ENCODE measurements around the gene DTWD2.

DTWD2 gene

GRCh38 chr5:119022773-119023172 lies 34.4 kb upstream of the DTWD2 start:
- Histone ChIP-seq H3K4me2 (no peak overlapping the region), H3K4me1 (ENCODE audit: low read depth, poor library complexity, severe bottlenecking) (no peaks in the 10 kb centered on the region), H3K27me3 (ENCODE audit: insufficient read depth, low read depth) (no peaks in the 10 kb centered on the region), H3K36me3 (ENCODE audit: insufficient read depth) (no peaks in the 10 kb centered on the region), H2AFZ (ENCODE audit: low read depth) (no peak overlapping the region), H3K9ac (no peak overlapping the region), H3K27ac (no peak overlapping the region), H3K79me2 (ENCODE audit: insufficient read depth, low read depth) (no peaks in the 10 kb centered on the region), H3K4me3 (IDR thresholded peaks at IDR 0.05; ENCODE audit: insufficient read depth, low read depth, low read length) (no peak overlapping the region), H4K20me1 (ENCODE audit: insufficient read depth) (no peaks in the 10 kb centered on the region)
- TF ChIP-seq, protein P1, sequence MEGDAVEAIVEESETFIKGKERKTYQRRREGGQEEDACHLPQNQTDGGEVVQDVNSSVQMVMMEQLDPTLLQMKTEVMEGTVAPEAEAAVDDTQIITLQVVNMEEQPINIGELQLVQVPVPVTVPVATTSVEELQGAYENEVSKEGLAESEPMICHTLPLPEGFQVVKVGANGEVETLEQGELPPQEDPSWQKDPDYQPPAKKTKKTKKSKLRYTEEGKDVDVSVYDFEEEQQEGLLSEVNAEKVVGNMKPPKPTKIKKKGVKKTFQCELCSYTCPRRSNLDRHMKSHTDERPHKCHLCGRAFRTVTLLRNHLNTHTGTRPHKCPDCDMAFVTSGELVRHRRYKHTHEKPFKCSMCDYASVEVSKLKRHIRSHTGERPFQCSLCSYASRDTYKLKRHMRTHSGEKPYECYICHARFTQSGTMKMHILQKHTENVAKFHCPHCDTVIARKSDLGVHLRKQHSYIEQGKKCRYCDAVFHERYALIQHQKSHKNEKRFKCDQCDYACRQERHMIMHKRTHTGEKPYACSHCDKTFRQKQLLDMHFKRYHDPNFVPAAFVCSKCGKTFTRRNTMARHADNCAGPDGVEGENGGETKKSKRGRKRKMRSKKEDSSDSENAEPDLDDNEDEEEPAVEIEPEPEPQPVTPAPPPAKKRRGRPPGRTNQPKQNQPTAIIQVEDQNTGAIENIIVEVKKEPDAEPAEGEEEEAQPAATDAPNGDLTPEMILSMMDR (conservative IDR thresholded peaks at IDR 0.05; ENCODE audit: low read depth, low read length): no peak

- no peaks in the 10 kb centered on the region for H3K79me2 ChIP-seq (ENCODE audit: insufficient read depth, low read depth)
- H3K4me1 ChIP-seq (ENCODE audit: low read depth, poor library complexity, severe bottlenecking): no peaks in the 10 kb centered on the region
- H3K9ac ChIP-seq: no peak overlapping the region
- H3K4me3 ChIP-seq (IDR thresholded peaks at IDR 0.05; ENCODE audit: insufficient read depth, low read depth, low read length): no peak overlapping the region
- H3K27me3 ChIP-seq (ENCODE audit: insufficient read depth, low read depth): no peaks in the 10 kb centered on the region
- no peak overlapping the region for H3K27ac ChIP-seq
- H3K4me2 ChIP-seq: no peak overlapping the region
- TF ChIP-seq, protein P1 (conservative IDR thresholded peaks at IDR 0.05; ENCODE audit: low read depth, low read length): peak; percentile 58
- H2AFZ ChIP-seq (ENCODE audit: low read depth): no peak overlapping the region
- no peaks in the 10 kb centered on the region for H3K36me3 ChIP-seq (ENCODE audit: insufficient read depth)
- no peaks in the 10 kb centered on the region for H4K20me1 ChIP-seq (ENCODE audit: insufficient read depth)
These were observed 33.8 kb upstream of the DTWD2 start for GRCh38 chr5:119022017-119022745.

DNA sequence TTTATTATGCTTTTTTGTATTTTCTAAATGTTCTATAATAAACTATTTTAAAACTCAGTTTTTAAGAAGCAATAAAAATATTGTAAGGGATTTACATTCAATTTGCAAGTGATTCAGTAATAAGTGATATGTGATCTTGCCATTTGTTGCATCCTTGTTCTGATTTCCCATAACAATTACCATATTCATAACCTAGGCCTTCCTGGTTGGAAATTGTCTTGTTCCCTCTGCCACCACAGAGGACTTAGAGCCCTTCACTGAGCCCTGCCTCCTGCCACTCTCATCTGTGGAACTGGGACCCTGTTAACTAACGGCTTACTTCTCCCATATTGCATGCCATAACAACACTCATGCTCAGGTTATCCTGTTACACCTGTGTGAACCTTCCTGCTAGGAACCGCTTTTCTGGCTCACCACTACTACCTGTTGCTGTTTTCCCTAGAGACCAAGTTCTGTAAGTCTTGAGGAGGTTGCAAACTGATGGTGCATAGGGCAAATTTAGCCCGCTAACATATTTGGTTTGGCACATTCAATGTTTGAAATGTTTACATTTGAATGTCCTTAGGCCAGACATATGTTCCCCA lies 32.9 kb upstream of the DTWD2 start:
- H3K27ac ChIP-seq: no peak overlapping the region
- no peaks in the 10 kb centered on the region for H3K27me3 ChIP-seq (ENCODE audit: insufficient read depth, low read depth)
- no peaks in the 10 kb centered on the region for H3K4me1 ChIP-seq (ENCODE audit: low read depth, poor library complexity, severe bottlenecking)
- H3K79me2 ChIP-seq (ENCODE audit: insufficient read depth, low read depth): no peaks in the 10 kb centered on the region
- no peaks in the 10 kb centered on the region for H3K36me3 ChIP-seq (ENCODE audit: insufficient read depth)
- TF ChIP-seq, protein P1 (conservative IDR thresholded peaks at IDR 0.05; ENCODE audit: low read depth, low read length): no peak
- no peak overlapping the region for H3K9ac ChIP-seq
- H3K4me3 ChIP-seq (IDR thresholded peaks at IDR 0.05; ENCODE audit: insufficient read depth, low read depth, low read length): no peak overlapping the region
- H2AFZ ChIP-seq (ENCODE audit: low read depth): no peak overlapping the region
- no peaks in the 10 kb centered on the region for H4K20me1 ChIP-seq (ENCODE audit: insufficient read depth)
- H3K4me2 ChIP-seq: no peak overlapping the region

GRCh38 chr5:119019949-119020348 lies 31.6 kb upstream of the DTWD2 start:
- no peak overlapping the region for H3K4me2 ChIP-seq
- no peaks in the 10 kb centered on the region for H3K79me2 ChIP-seq (ENCODE audit: insufficient read depth, low read depth)
- no peak overlapping the region for H3K9ac ChIP-seq
- H3K4me3 ChIP-seq (IDR thresholded peaks at IDR 0.05; ENCODE audit: insufficient read depth, low read depth, low read length): no peak overlapping the region
- TF ChIP-seq, protein P1 (conservative IDR thresholded peaks at IDR 0.05; ENCODE audit: low read depth, low read length): no peak
- H3K27ac ChIP-seq: no peak overlapping the region
- H3K4me1 ChIP-seq (ENCODE audit: low read depth, poor library complexity, severe bottlenecking): no peaks in the 10 kb centered on the region
- no peaks in the 10 kb centered on the region for H3K36me3 ChIP-seq (ENCODE audit: insufficient read depth)
- no peaks in the 10 kb centered on the region for H4K20me1 ChIP-seq (ENCODE audit: insufficient read depth)
- no peaks in the 10 kb centered on the region for H3K27me3 ChIP-seq (ENCODE audit: insufficient read depth, low read depth)
- H2AFZ ChIP-seq (ENCODE audit: low read depth): no peak overlapping the region
